Activated naive CD8-positive, alpha-beta T cell (primary cell): ENCODE results near the gene TMEM40.

ENCODE experiments used
- H3K27ac Mint-ChIP-seq: one replicate; pipeline ENCODE4 v1.8.0; 2021; ENCODE audit warnings: mixed read lengths
- H3K27me3 Mint-ChIP-seq: one replicate; pipeline ENCODE4 v1.8.0; 2021; ENCODE audit warnings: mixed read lengths
- H3K36me3 Mint-ChIP-seq: one replicate; pipeline ENCODE4 v1.8.0; 2021; ENCODE audit warnings: mixed read lengths
- H3K4me1 Mint-ChIP-seq: one replicate; pipeline ENCODE4 v1.8.0; 2021; ENCODE audit warnings: low read depth, mixed read lengths
- H3K4me3 Mint-ChIP-seq: one replicate; pipeline ENCODE4 v1.8.0; 2021; ENCODE audit warnings: mild to moderate bottlenecking, mixed read lengths
- H3K9me3 Mint-ChIP-seq: one replicate; pipeline ENCODE4 v1.8.0; 2021; ENCODE audit warnings: low read depth, mixed read lengths

The TMEM40 gene

GRCh38 chr3:12750223-12750622, 8.8 kb downstream of the TMEM40 start:
- Mint-ChIP-seq H3K27me3 (peaks cover 1% of the 10 kb centered on the region), H3K27ac (no peak overlapping the region), H3K4me3 (no peak overlapping the region), H3K4me1 (peaks cover 6% of the 10 kb centered on the region), H3K36me3 (no peaks in the 10 kb centered on the region), H3K9me3 (no peaks in the 10 kb centered on the region)

- Mint-ChIP-seq H3K36me3 (no peaks in the 10 kb centered on the region), H3K4me3 (no peak overlapping the region), H3K27ac (no peak overlapping the region), H3K9me3 (no peaks in the 10 kb centered on the region), H3K27me3 (peaks cover 2% of the 10 kb centered on the region), H3K4me1 (peaks cover 6% of the 10 kb centered on the region)
Measured at GRCh38 chr3:12748477-12748876, 10.6 kb downstream of the TMEM40 start.

- Mint-ChIP-seq H3K27ac (no peak overlapping the region), H3K27me3 (peaks cover 2% of the 10 kb centered on the region), H3K36me3 (no peaks in the 10 kb centered on the region), H3K4me3 (no peak overlapping the region), H3K4me1 (peaks cover 6% of the 10 kb centered on the region), H3K9me3 (no peaks in the 10 kb centered on the region)
Measured at GRCh38 chr3:12746419-12746818, 12.6 kb downstream of the TMEM40 start.

GRCh38 chr3:12744326-12744725, 14.7 kb downstream of the TMEM40 start:
- H3K36me3 Mint-ChIP-seq = no peaks in the 10 kb centered on the region
- H3K4me1 Mint-ChIP-seq = no peaks in the 10 kb centered on the region
- H3K9me3 Mint-ChIP-seq = no peaks in the 10 kb centered on the region
- H3K27ac Mint-ChIP-seq = no peak overlapping the region
- peaks cover 2% of the 10 kb centered on the region for H3K27me3 Mint-ChIP-seq
- H3K4me3 Mint-ChIP-seq = no peak overlapping the region

- peaks cover 2% of the 10 kb centered on the region for H3K27me3 Mint-ChIP-seq
Measured at GRCh38 chr3:12743583-12743982, 15.5 kb downstream of the TMEM40 start.

GRCh38 chr3:12742330-12743107, 16.5 kb downstream of the TMEM40 start:
- no peaks in the 10 kb centered on the region for H3K36me3 Mint-ChIP-seq

More at GRCh38 chr3:12743583-12743982, 15.5 kb downstream of the TMEM40 start:
- H3K27ac Mint-ChIP-seq = no peak overlapping the region
- no peak overlapping the region for H3K4me3 Mint-ChIP-seq
- no peaks in the 10 kb centered on the region for H3K36me3 Mint-ChIP-seq
- no peaks in the 10 kb centered on the region for H3K4me1 Mint-ChIP-seq
- no peaks in the 10 kb centered on the region for H3K9me3 Mint-ChIP-seq

GRCh38 chr3:12741209-12741608, 17.9 kb downstream of the TMEM40 start:
- H3K27ac Mint-ChIP-seq = no peak overlapping the region
- H3K36me3 Mint-ChIP-seq = no peaks in the 10 kb centered on the region
- H3K9me3 Mint-ChIP-seq = no peaks in the 10 kb centered on the region
- H3K27me3 Mint-ChIP-seq = peaks cover 2% of the 10 kb centered on the region
- no peaks in the 10 kb centered on the region for H3K4me1 Mint-ChIP-seq
- no peak overlapping the region for H3K4me3 Mint-ChIP-seq

More at GRCh38 chr3:12742330-12743107, 16.5 kb downstream of the TMEM40 start:
- no peak overlapping the region for H3K4me3 Mint-ChIP-seq
- H3K4me1 Mint-ChIP-seq = no peaks in the 10 kb centered on the region
- no peaks in the 10 kb centered on the region for H3K9me3 Mint-ChIP-seq
- H3K27ac Mint-ChIP-seq = no peak overlapping the region
- peaks cover 2% of the 10 kb centered on the region for H3K27me3 Mint-ChIP-seq

GRCh38 chr3:12737833-12738232, 21.2 kb downstream of the TMEM40 start:
- no peak overlapping the region for H3K4me3 Mint-ChIP-seq
- H3K27ac Mint-ChIP-seq = no peak overlapping the region
- no peaks in the 10 kb centered on the region for H3K9me3 Mint-ChIP-seq
- no peaks in the 10 kb centered on the region for H3K36me3 Mint-ChIP-seq
- H3K4me1 Mint-ChIP-seq = no peaks in the 10 kb centered on the region
- peaks cover 2% of the 10 kb centered on the region for H3K27me3 Mint-ChIP-seq

GRCh38 chr3:12737319-12737718, 21.7 kb downstream of the TMEM40 start:
- Mint-ChIP-seq H3K36me3 (no peaks in the 10 kb centered on the region), H3K4me1 (no peaks in the 10 kb centered on the region)

GRCh38 chr3:12734960-12735359, 24.1 kb downstream of the TMEM40 start:
- Mint-ChIP-seq H3K4me1 (no peaks in the 10 kb centered on the region), H3K27me3 (peaks cover 2% of the 10 kb centered on the region), H3K9me3 (no peaks in the 10 kb centered on the region), H3K27ac (no peak overlapping the region), H3K36me3 (no peaks in the 10 kb centered on the region), H3K4me3 (no peak overlapping the region)

More at GRCh38 chr3:12737319-12737718, 21.7 kb downstream of the TMEM40 start:
- Mint-ChIP-seq H3K4me3 (no peak overlapping the region), H3K27ac (no peak overlapping the region), H3K27me3 (peaks cover 2% of the 10 kb centered on the region), H3K9me3 (no peaks in the 10 kb centered on the region)

GRCh38 chr3:12733566-12733965, 25.5 kb downstream of the TMEM40 start:
- Mint-ChIP-seq H3K27me3 (peaks cover 2% of the 10 kb centered on the region), H3K27ac (no peak overlapping the region), H3K9me3 (no peaks in the 10 kb centered on the region)

GRCh38 chr3:12730506-12731242, 28.4 kb downstream of the TMEM40 start:
- no peaks in the 10 kb centered on the region for H3K4me1 Mint-ChIP-seq
- no peaks in the 10 kb centered on the region for H3K36me3 Mint-ChIP-seq
- peaks cover 2% of the 10 kb centered on the region for H3K27me3 Mint-ChIP-seq
- H3K4me3 Mint-ChIP-seq = no peak overlapping the region
- H3K27ac Mint-ChIP-seq = no peak overlapping the region
- H3K9me3 Mint-ChIP-seq = no peaks in the 10 kb centered on the region

More at GRCh38 chr3:12733566-12733965, 25.5 kb downstream of the TMEM40 start:
- Mint-ChIP-seq H3K36me3 (no peaks in the 10 kb centered on the region), H3K4me1 (no peaks in the 10 kb centered on the region), H3K4me3 (no peak overlapping the region)

- Mint-ChIP-seq H3K27ac (no peak overlapping the region), H3K27me3 (peaks cover 2% of the 10 kb centered on the region), H3K9me3 (no peaks in the 10 kb centered on the region), H3K4me3 (no peak overlapping the region), H3K36me3 (no peaks in the 10 kb centered on the region), H3K4me1 (no peaks in the 10 kb centered on the region)
Measured at GRCh38 chr3:12729051-12729651, 29.9 kb downstream of the TMEM40 start.

GRCh38 chr3:12727937-12728336, 31.1 kb downstream of the TMEM40 start:
- no peaks in the 10 kb centered on the region for H3K36me3 Mint-ChIP-seq
- no peaks in the 10 kb centered on the region for H3K27me3 Mint-ChIP-seq
- no peaks in the 10 kb centered on the region for H3K9me3 Mint-ChIP-seq
- H3K27ac Mint-ChIP-seq = no peak overlapping the region
- no peaks in the 10 kb centered on the region for H3K4me1 Mint-ChIP-seq
- no peak overlapping the region for H3K4me3 Mint-ChIP-seq

GRCh38 chr3:12727481-12727880, 31.6 kb downstream of the TMEM40 start:
- Mint-ChIP-seq H3K4me3 (no peak overlapping the region), H3K27me3 (no peaks in the 10 kb centered on the region), H3K4me1 (no peaks in the 10 kb centered on the region), H3K27ac (no peak overlapping the region), H3K9me3 (no peaks in the 10 kb centered on the region), H3K36me3 (no peaks in the 10 kb centered on the region)
